ENCODE measurements around the gene STMND1. TPM values are rescaled to one million over a fixed set of nuclear protein-coding genes. Genes with fewer than 3 reads are reported as not detected.

Gene STMND1
- total RNA-seq, 4 donors from 2014 or later: 1.2 TPM; not detected in 3

GRCh38 chr6:17178326-17178725, 76.5 kb downstream of the STMND1 start:
- no peak overlapping the region for H3K4me3 ChIP-seq (ENCODE audit: low read depth, poor library complexity, severe bottlenecking)
- DNase-seq (ENCODE audit: low spot score in 2 of 2): no peak
- WGBS, 2 donors: 60 to 68% methylated on average over 2 of the region's 2 CpGs
- intact Hi-C loops (cut with DNase I; ENCODE audit: low total_unique reads): no loop called here
- TF ChIP-seq POLR2A (IDR thresholded peaks at IDR 0.05) (no peak), CTCF (IDR thresholded peaks at IDR 0.05) (no peak)

- intact Hi-C loops (cut with DNase I; ENCODE audit: low total_unique reads): no loop called here
- TF ChIP-seq CTCF (IDR thresholded peaks at IDR 0.05) (no peak), POLR2A (IDR thresholded peaks at IDR 0.05) (no peak)
- 45 to 53% methylated on average over 1 of the region's 1 CpG for WGBS, 2 donors
- H3K4me3 ChIP-seq (ENCODE audit: low read depth, poor library complexity, severe bottlenecking): no peak overlapping the region
- no peak for DNase-seq (ENCODE audit: low spot score in 2 of 2)
Observed at GRCh38 chr6:17178754-17179529, 77.1 kb downstream of the STMND1 start.

- intact Hi-C loops (cut with DNase I; ENCODE audit: low total_unique reads): no loop called here
- DNase-seq (ENCODE audit: low spot score in 2 of 2): no peak
- no peak overlapping the region for H3K4me3 ChIP-seq (ENCODE audit: low read depth, poor library complexity, severe bottlenecking)
- TF ChIP-seq POLR2A (IDR thresholded peaks at IDR 0.05) (no peak), CTCF (IDR thresholded peaks at IDR 0.05) (no peak)
- 84 to 89% methylated on average over 5 of the region's 5 CpGs for WGBS, 2 donors
Observed at GRCh38 chr6:17179530-17180073, 77.8 kb downstream of the STMND1 start.

Other genes with a start within 250 kb of the STMND1 start
- gene RBM24, start 179.3 kb downstream of the STMND1 start, total RNA-seq: 1 to 10 TPM in 1 of 4 donors, under 1 TPM in 2, not detected in 1; 0.22 to 1.8 (median 0.46) TPM